ENCODE results near the gene BACE2.
A peak's percentile ranks its signal among the peaks of the same experiment; 100 is the strongest.
"Not testable (repeated sequence)": the region's sequence is repeated elsewhere in the genome, so short reads cannot be mapped to it uniquely, and the experiment has no call there.

Gene BACE2

GRCh38 chr21:41302976-41303375 is 135.0 kb downstream of the BACE2 start:
- Mint-ChIP-seq H3K27ac (no peak overlapping the region), H3K36me3 (ENCODE audit: low read depth) (no peaks in the 10 kb centered on the region), H3K27me3 (ENCODE audit: low read depth) (peaks cover 25% of the 10 kb centered on the region), H3K9me3 (peaks cover 24% of the 10 kb centered on the region), H3K4me1 (no peaks in the 10 kb centered on the region), H3K4me3 (no peak overlapping the region)
- TF ChIP-seq CTCF (IDR thresholded peaks at IDR 0.05; ENCODE audit: unreplicated experiment in 3 of 3) = no peak

- no peak overlapping the region for H3K27ac Mint-ChIP-seq
- peaks cover 17% of the 10 kb centered on the region for H3K9me3 Mint-ChIP-seq
- no peak for TF ChIP-seq CTCF (IDR thresholded peaks at IDR 0.05; ENCODE audit: unreplicated experiment in 3 of 3)
- no peaks in the 10 kb centered on the region for H3K4me1 Mint-ChIP-seq
- H3K4me3 Mint-ChIP-seq = no peak overlapping the region
- H3K27me3 Mint-ChIP-seq (ENCODE audit: low read depth) = peaks cover 32% of the 10 kb centered on the region
- H3K36me3 Mint-ChIP-seq (ENCODE audit: low read depth) = no peaks in the 10 kb centered on the region
These were observed 136.2 kb downstream of the BACE2 start for GRCh38 chr21:41304068-41304720.

- Mint-ChIP-seq H3K4me3 (no peak overlapping the region), H3K36me3 (ENCODE audit: low read depth) (no peaks in the 10 kb centered on the region), H3K27ac (no peak overlapping the region), H3K9me3 (peaks cover 13% of the 10 kb centered on the region), H3K4me1 (no peaks in the 10 kb centered on the region), H3K27me3 (ENCODE audit: low read depth) (peaks cover 43% of the 10 kb centered on the region)
- no peak for TF ChIP-seq CTCF (IDR thresholded peaks at IDR 0.05; ENCODE audit: unreplicated experiment in 3 of 3)
These were observed 139.3 kb downstream of the BACE2 start for GRCh38 chr21:41307219-41307618.

- not testable (repeated sequence) for H3K4me3 Mint-ChIP-seq; H3K9me3 Mint-ChIP-seq; H3K4me1 Mint-ChIP-seq; H3K36me3 Mint-ChIP-seq (ENCODE audit: low read depth); H3K27ac Mint-ChIP-seq
- H3K27me3 Mint-ChIP-seq (ENCODE audit: low read depth) = peaks cover 52% of the 10 kb centered on the region
These were observed 145.6 kb downstream of the BACE2 start for GRCh38 chr21:41313285-41314164.

GRCh38 chr21:41315726-41316125 is 147.8 kb downstream of the BACE2 start:
- Mint-ChIP-seq H3K27me3 (ENCODE audit: low read depth) (peaks cover 57% of the 10 kb centered on the region), H3K36me3 (ENCODE audit: low read depth) (no peaks in the 10 kb centered on the region), H3K9me3 (no peaks in the 10 kb centered on the region), H3K4me1 (peaks cover 5% of the 10 kb centered on the region), H3K27ac (no peak overlapping the region), H3K4me3 (peak overlapping the region; percentile 27 to 73 (median 69))
- no peak for TF ChIP-seq CTCF (IDR thresholded peaks at IDR 0.05; ENCODE audit: unreplicated experiment in 3 of 3)

GRCh38 chr21:41316200-41317062 is 148.5 kb downstream of the BACE2 start, which contains the start of gene FAM3B:
Gene FAM3B (plus strand): TSS chr21:41316801. CDS start chr21:41316880, 79 bp downstream.
- H3K4me1 Mint-ChIP-seq = peaks cover 5% of the 10 kb centered on the region
- H3K36me3 Mint-ChIP-seq (ENCODE audit: low read depth) = no peaks in the 10 kb centered on the region
- no peak for TF ChIP-seq CTCF (IDR thresholded peaks at IDR 0.05; ENCODE audit: unreplicated experiment in 3 of 3)

More at GRCh38 chr21:41316200-41317062, 148.5 kb downstream of the BACE2 start, which contains the start of gene FAM3B:
- H3K27ac Mint-ChIP-seq = no peak within 1 kb of the TSS
- peaks cover 57% of the 10 kb centered on the region for H3K27me3 Mint-ChIP-seq (ENCODE audit: low read depth)
- no peaks in the 10 kb centered on the region for H3K9me3 Mint-ChIP-seq
- peak within 1 kb of the TSS; percentile 73 to 84 (median 75) for H3K4me3 Mint-ChIP-seq
